ENCODE results near the gene MRPS25.

Gene MRPS25

GRCh38 chr3:15081960-15082664, 17.0 kb upstream of the MRPS25 start:
- peak; percentile 91 to 97 for DNase-seq

- DNase-seq: no peak
Observed at GRCh38 chr3:15079091-15079490, 14.0 kb upstream of the MRPS25 start.

GRCh38 chr3:15074500-15074899, 9.4 kb upstream of the MRPS25 start:
- DNase-seq: no peak

GRCh38 chr3:15071699-15072098, 6.6 kb upstream of the MRPS25 start:
- DNase-seq: no peak

- DNase-seq: no peak
Observed at GRCh38 chr3:15069441-15069840, 4.3 kb upstream of the MRPS25 start.

- no peak for DNase-seq
Observed at GRCh38 chr3:15066467-15066866, 1.4 kb upstream of the MRPS25 start.

GRCh38 chr3:15065550-15066007, 464 bp upstream of the MRPS25 start:
- no peak for DNase-seq

GRCh38 chr3:15064299-15064834, 748 bp downstream of the MRPS25 start:
- DNase-seq: peak; percentile 40 to 62

GRCh38 chr3:15063656-15064286, 1.3 kb downstream of the MRPS25 start:
- no peak for DNase-seq

- no peak for DNase-seq
Observed at GRCh38 chr3:15063238-15063637, 1.9 kb downstream of the MRPS25 start.

GRCh38 chr3:15060029-15060428, 5.1 kb downstream of the MRPS25 start:
- no peak for DNase-seq

GRCh38 chr3:15056676-15057404, 8.3 kb downstream of the MRPS25 start:
- no peak for DNase-seq

GRCh38 chr3:15055019-15055557, 10.0 kb downstream of the MRPS25 start:
- no peak for DNase-seq

GRCh38 chr3:15053541-15053940, 11.6 kb downstream of the MRPS25 start:
- DNase-seq: no peak

- DNase-seq: no peak
Observed at GRCh38 chr3:15052335-15053242, 12.5 kb downstream of the MRPS25 start.

- peak; percentile 34 to 46 for DNase-seq
Observed at GRCh38 chr3:15051531-15051930, 13.6 kb downstream of the MRPS25 start.

- DNase-seq: no peak
Observed at GRCh38 chr3:15050405-15051092, 14.6 kb downstream of the MRPS25 start.

- DNase-seq: no peak
Observed at GRCh38 chr3:15049584-15049983, 15.5 kb downstream of the MRPS25 start.

- no peak for DNase-seq
Observed at GRCh38 chr3:15045667-15046066, 19.4 kb downstream of the MRPS25 start.

- no peak for DNase-seq
Observed at GRCh38 chr3:15044326-15044725, 20.8 kb downstream of the MRPS25 start.

GRCh38 chr3:15043408-15044171, 21.5 kb downstream of the MRPS25 start:
- no peak for DNase-seq

Data from inflammatory macrophage (primary cell).